WTC11 (cell line): ENCODE results near the gene PPP6R3. TPM values are rescaled to one million over a fixed set of nuclear protein-coding genes. Genes with fewer than 3 reads are reported as not detected.

Experiments
- ATAC-seq: fragments of 200-7000 bp; cut with Tn5 transposase; 2 replicates; pipeline ENCODE4 v1.10.0; 2021; ENCODE audit warnings: mild to moderate bottlenecking, moderate library complexity
- CTCF ChIA-PET: fragments of 300-600 bp; sonication (Branson Sonifier 250); formaldehyde crosslinking; loops from one replicate; lab custom pipeline; 2021; ENCODE audit warnings: antibody characterized with exemption; lab: Charles Lee
- POLR2A ChIA-PET: fragments of 350-600 bp; sonication (Branson Sonifier 250); formaldehyde crosslinking; loops from one replicate; lab custom pipeline; 2021; ENCODE audit warnings: antibody characterized with exemption; lab: Charles Lee
- DNase-seq: peaks from one replicate; pipeline ENCODE4 v3.0.0; 2021; ENCODE audit warnings: low spot score
- H3K27ac Mint-ChIP-seq: 2 replicates; pipeline ENCODE4 v1.8.0; 2021; ENCODE audit warnings: mixed read lengths
- H3K27me3 Mint-ChIP-seq: 2 replicates; pipeline ENCODE4 v1.8.0; 2021; ENCODE audit warnings: low read depth, mild to moderate bottlenecking, moderate library complexity, mixed read lengths
- H3K36me3 Mint-ChIP-seq: 2 replicates; pipeline ENCODE4 v1.8.0; 2021; ENCODE audit warnings: mixed read lengths
- H3K4me1 Mint-ChIP-seq: 2 replicates; pipeline ENCODE4 v1.8.0; 2022; ENCODE audit warnings: mixed read lengths
- H3K4me3 Mint-ChIP-seq: 2 replicates; pipeline ENCODE4 v1.8.0; 2021; ENCODE audit warnings: mild to moderate bottlenecking, moderate library complexity, mixed read lengths
- H3K9me3 Mint-ChIP-seq: 2 replicates; pipeline ENCODE4 v1.8.0; 2021; ENCODE audit warnings: mixed read lengths
- EMX1 ChIP-seq: fragments of 250-450 bp; sonication (Bioruptor Pico); IDR thresholded peaks from 2 replicates; pipeline ENCODE4 v1.8.0; 2021; ENCODE audit warnings: mild to moderate bottlenecking
- GTF2I ChIP-seq: fragments of 250-450 bp; sonication (Bioruptor Pico); conservative IDR thresholded peaks from 2 replicates; pipeline ENCODE4 v1.4.0; 2021; ENCODE audit warnings: mild to moderate bottlenecking
- JAZF1 ChIP-seq: fragments of 250-450 bp; sonication (Bioruptor Pico); IDR thresholded peaks from 2 replicates; pipeline ENCODE4 v1.9.0; 2021; ENCODE audit warnings: moderate library complexity, mild to moderate bottlenecking, inconsistent platforms
- NR2C2 ChIP-seq: sonication (generic); formaldehyde crosslinking; IDR thresholded peaks from 2 replicates; pipeline ENCODE4 v1.8.0; 2022; ENCODE audit warnings: mild to moderate bottlenecking, missing genetic modification reagents
- RELA ChIP-seq: sonication (generic); formaldehyde crosslinking; IDR thresholded peaks from 2 replicates; pipeline ENCODE4 v1.8.1; 2022; ENCODE audit warnings: missing genetic modification reagents, mild to moderate bottlenecking, borderline replicate concordance
- SMAD4 ChIP-seq: sonication (generic); formaldehyde crosslinking; IDR thresholded peaks from 2 replicates; pipeline ENCODE4 v1.8.0; 2022; ENCODE audit warnings: mild to moderate bottlenecking, missing genetic modification reagents
- ZNF219 ChIP-seq: sonication (generic); formaldehyde crosslinking; IDR thresholded peaks from 2 replicates; pipeline ENCODE4 v1.8.0; 2023; ENCODE audit warnings: missing genetic modification reagents, mild to moderate bottlenecking, borderline replicate concordance
- ZNF317 ChIP-seq: sonication (generic); formaldehyde crosslinking; IDR thresholded peaks from 2 replicates; pipeline ENCODE4 v1.8.1; 2023; ENCODE audit warnings: low read depth, mild to moderate bottlenecking, moderate library complexity, missing genetic modification reagents, borderline replicate concordance
- total RNA-seq: library from RNA; stranded (reverse); gene quantifications from 3 replicates; pipeline ENCODE4 v1.2.3, GENCODE V29; 2021
- TF ChIP-seq, protein P1 (sequence below): sonication (generic); formaldehyde crosslinking; IDR thresholded peaks from 2 replicates; pipeline ENCODE4 v1.8.1; 2022; ENCODE audit warnings: low read depth, missing genetic modification reagents, borderline replicate concordance
- TF ChIP-seq, protein P2 (sequence below): fragments of 250-450 bp; sonication (Bioruptor Pico); IDR thresholded peaks from 2 replicates; pipeline ENCODE4 v1.9.0; 2021; ENCODE audit warnings: mild to moderate bottlenecking
- TF ChIP-seq, protein P3 (sequence below): fragments of 250-450 bp; sonication (Bioruptor Pico); IDR thresholded peaks from 2 replicates; pipeline ENCODE4 v1.9.0; 2021; ENCODE audit warnings: mild to moderate bottlenecking
- TF ChIP-seq, protein P4 (sequence below): sonication (generic); formaldehyde crosslinking; IDR thresholded peaks from 2 replicates; pipeline ENCODE4 v1.8.0; 2023; ENCODE audit warnings: missing genetic modification reagents
- TF ChIP-seq, protein P5 (sequence below): sonication (generic); formaldehyde crosslinking; IDR thresholded peaks from 2 replicates; pipeline ENCODE4 v1.8.1; 2023; ENCODE audit warnings: mild to moderate bottlenecking, missing genetic modification reagents, moderate library complexity
- TF ChIP-seq, protein P6 (sequence below): sonication (generic); formaldehyde crosslinking; IDR thresholded peaks from 2 replicates; pipeline ENCODE4 v1.8.0; 2022; ENCODE audit warnings: mild to moderate bottlenecking, missing genetic modification reagents
- TF ChIP-seq, protein P7 (sequence below): fragments of 200-600 bp; IDR thresholded peaks from 2 replicates; pipeline ENCODE4 v1.8.0; 2022; ENCODE audit warnings: antibody characterized with exemption

Gene PPP6R3
- total RNA-seq, 1 experiment from 2014 or later: 138 TPM

DNA sequence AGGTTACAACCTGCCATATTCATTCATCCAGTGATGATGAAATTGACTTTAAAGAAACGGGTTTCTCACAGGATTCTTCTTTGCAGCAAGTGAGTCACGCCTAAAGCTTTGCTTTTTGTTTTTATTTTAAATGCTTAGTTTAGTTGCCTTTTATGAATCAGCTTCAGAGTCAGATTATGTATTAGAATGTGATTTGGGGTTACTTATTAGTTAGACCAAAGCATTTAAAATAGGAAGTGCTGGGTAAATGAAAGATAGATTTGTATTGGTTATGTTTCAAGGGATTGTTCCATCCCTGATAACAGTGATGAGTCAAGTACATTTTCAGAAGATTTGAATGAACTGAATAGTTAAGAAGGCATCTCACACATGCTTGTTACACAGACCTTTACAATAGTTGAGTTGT is 122.5 kb downstream of the PPP6R3 start:
- H3K36me3 Mint-ChIP-seq: peaks cover 58% of the 10 kb centered on the region
- H3K9me3 Mint-ChIP-seq: no peaks in the 10 kb centered on the region
- no peak for ATAC-seq
- no peak for DNase-seq
- TF ChIP-seq NR2C2 (CRISPR knock-in tag) (no peak), ZNF317 (CRISPR knock-in tag) (no peak), ZNF219 (no peak), RELA (CRISPR knock-in tag) (no peak), EMX1 (CRISPR knock-in tag) (no peak), SMAD4 (CRISPR knock-in tag) (no peak), GTF2I (CRISPR knock-in tag) (no peak), JAZF1 (CRISPR knock-in tag) (no peak)
- TF ChIP-seq, protein P1, sequence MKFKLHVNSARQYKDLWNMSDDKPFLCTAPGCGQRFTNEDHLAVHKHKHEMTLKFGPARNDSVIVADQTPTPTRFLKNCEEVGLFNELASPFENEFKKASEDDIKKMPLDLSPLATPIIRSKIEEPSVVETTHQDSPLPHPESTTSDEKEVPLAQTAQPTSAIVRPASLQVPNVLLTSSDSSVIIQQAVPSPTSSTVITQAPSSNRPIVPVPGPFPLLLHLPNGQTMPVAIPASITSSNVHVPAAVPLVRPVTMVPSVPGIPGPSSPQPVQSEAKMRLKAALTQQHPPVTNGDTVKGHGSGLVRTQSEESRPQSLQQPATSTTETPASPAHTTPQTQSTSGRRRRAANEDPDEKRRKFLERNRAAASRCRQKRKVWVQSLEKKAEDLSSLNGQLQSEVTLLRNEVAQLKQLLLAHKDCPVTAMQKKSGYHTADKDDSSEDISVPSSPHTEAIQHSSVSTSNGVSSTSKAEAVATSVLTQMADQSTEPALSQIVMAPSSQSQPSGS (CRISPR knock-in tag): no peak
- TF ChIP-seq, protein P2, sequence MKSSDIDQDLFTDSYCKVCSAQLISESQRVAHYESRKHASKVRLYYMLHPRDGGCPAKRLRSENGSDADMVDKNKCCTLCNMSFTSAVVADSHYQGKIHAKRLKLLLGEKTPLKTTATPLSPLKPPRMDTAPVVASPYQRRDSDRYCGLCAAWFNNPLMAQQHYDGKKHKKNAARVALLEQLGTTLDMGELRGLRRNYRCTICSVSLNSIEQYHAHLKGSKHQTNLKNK (CRISPR knock-in tag): no peak
- TF ChIP-seq, protein P3, sequence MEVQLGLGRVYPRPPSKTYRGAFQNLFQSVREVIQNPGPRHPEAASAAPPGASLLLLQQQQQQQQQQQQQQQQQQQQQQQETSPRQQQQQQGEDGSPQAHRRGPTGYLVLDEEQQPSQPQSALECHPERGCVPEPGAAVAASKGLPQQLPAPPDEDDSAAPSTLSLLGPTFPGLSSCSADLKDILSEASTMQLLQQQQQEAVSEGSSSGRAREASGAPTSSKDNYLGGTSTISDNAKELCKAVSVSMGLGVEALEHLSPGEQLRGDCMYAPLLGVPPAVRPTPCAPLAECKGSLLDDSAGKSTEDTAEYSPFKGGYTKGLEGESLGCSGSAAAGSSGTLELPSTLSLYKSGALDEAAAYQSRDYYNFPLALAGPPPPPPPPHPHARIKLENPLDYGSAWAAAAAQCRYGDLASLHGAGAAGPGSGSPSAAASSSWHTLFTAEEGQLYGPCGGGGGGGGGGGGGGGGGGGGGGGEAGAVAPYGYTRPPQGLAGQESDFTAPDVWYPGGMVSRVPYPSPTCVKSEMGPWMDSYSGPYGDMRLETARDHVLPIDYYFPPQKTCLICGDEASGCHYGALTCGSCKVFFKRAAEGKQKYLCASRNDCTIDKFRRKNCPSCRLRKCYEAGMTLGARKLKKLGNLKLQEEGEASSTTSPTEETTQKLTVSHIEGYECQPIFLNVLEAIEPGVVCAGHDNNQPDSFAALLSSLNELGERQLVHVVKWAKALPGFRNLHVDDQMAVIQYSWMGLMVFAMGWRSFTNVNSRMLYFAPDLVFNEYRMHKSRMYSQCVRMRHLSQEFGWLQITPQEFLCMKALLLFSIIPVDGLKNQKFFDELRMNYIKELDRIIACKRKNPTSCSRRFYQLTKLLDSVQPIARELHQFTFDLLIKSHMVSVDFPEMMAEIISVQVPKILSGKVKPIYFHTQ: no peak
- TF ChIP-seq, protein P4, sequence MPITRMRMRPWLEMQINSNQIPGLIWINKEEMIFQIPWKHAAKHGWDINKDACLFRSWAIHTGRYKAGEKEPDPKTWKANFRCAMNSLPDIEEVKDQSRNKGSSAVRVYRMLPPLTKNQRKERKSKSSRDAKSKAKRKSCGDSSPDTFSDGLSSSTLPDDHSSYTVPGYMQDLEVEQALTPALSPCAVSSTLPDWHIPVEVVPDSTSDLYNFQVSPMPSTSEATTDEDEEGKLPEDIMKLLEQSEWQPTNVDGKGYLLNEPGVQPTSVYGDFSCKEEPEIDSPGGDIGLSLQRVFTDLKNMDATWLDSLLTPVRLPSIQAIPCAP (CRISPR knock-in tag): no peak
- TF ChIP-seq, protein P5, sequence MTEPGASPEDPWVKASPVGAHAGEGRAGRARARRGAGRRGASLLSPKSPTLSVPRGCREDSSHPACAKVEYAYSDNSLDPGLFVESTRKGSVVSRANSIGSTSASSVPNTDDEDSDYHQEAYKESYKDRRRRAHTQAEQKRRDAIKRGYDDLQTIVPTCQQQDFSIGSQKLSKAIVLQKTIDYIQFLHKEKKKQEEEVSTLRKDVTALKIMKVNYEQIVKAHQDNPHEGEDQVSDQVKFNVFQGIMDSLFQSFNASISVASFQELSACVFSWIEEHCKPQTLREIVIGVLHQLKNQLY (CRISPR knock-in tag): no peak
- TF ChIP-seq, protein P6, sequence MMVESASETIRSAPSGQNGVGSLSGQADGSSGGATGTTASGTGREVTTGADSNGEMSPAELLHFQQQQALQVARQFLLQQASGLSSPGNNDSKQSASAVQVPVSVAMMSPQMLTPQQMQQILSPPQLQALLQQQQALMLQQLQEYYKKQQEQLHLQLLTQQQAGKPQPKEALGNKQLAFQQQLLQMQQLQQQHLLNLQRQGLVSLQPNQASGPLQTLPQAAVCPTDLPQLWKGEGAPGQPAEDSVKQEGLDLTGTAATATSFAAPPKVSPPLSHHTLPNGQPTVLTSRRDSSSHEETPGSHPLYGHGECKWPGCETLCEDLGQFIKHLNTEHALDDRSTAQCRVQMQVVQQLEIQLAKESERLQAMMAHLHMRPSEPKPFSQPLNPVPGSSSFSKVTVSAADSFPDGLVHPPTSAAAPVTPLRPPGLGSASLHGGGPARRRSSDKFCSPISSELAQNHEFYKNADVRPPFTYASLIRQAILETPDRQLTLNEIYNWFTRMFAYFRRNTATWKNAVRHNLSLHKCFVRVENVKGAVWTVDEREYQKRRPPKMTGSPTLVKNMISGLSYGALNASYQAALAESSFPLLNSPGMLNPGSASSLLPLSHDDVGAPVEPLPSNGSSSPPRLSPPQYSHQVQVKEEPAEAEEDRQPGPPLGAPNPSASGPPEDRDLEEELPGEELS: no peak
- TF ChIP-seq, all 79 proteins: peak for 0
- POLR2A ChIA-PET: no interaction called here
- Mint-ChIP-seq H3K4me3 (no peak overlapping the region), H3K27ac (0 out of 2 replicates have a peak overlapping the region, but pooled peaks have one; percentile 60), H3K27me3 (no peaks in the 10 kb centered on the region), H3K4me1 (no peaks in the 10 kb centered on the region)
- CTCF ChIA-PET: interaction anchor here (0.9 to 2.6 kb wide), 11 partner anchors 9 to 285 kb away, joined by 3 to 14 read pairs (median 4); no protein-coding TSS in a partner anchor

DNA sequence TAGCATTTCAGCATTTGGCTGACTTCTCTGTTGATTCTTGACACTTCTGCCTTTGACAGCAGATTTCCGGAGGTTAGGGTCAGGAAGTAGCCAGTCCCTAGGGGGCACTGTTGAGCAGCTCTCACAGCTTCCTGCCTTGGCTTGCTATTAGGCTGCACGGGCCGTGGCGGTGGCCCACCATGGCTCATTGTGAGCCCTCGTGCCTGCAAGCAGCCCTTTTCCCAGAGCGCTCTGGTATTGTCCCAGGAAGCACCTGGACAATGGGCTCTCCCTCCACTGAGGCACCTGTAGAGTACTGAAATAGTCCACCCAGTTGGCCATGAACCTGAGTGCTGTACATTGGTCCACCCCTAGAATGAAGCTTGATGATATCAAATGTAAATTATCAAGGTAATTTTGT is 123.5 kb downstream of the PPP6R3 start:
- H3K27ac Mint-ChIP-seq: no peak overlapping the region
- H3K27me3 Mint-ChIP-seq: no peaks in the 10 kb centered on the region
- H3K9me3 Mint-ChIP-seq: no peaks in the 10 kb centered on the region
- peak; percentile 96 for ATAC-seq
- peak; percentile 87 for DNase-seq
- H3K36me3 Mint-ChIP-seq: peaks cover 49% of the 10 kb centered on the region
- H3K4me3 Mint-ChIP-seq: no peak overlapping the region
- TF ChIP-seq, protein P7, sequence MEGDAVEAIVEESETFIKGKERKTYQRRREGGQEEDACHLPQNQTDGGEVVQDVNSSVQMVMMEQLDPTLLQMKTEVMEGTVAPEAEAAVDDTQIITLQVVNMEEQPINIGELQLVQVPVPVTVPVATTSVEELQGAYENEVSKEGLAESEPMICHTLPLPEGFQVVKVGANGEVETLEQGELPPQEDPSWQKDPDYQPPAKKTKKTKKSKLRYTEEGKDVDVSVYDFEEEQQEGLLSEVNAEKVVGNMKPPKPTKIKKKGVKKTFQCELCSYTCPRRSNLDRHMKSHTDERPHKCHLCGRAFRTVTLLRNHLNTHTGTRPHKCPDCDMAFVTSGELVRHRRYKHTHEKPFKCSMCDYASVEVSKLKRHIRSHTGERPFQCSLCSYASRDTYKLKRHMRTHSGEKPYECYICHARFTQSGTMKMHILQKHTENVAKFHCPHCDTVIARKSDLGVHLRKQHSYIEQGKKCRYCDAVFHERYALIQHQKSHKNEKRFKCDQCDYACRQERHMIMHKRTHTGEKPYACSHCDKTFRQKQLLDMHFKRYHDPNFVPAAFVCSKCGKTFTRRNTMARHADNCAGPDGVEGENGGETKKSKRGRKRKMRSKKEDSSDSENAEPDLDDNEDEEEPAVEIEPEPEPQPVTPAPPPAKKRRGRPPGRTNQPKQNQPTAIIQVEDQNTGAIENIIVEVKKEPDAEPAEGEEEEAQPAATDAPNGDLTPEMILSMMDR: peak; percentile 84
- TF ChIP-seq, protein P1 (CRISPR knock-in tag): no peak
- H3K4me1 Mint-ChIP-seq: no peaks in the 10 kb centered on the region
- POLR2A ChIA-PET: no interaction called here
- CTCF ChIA-PET: interaction anchor here (0.5 to 2.6 kb wide), 27 partner anchors 8 to 407 kb away, joined by 3 to 14 read pairs (median 4); no protein-coding TSS in a partner anchor
